ENCODE data around the gene SCN7A. TPM values are rescaled to one million over a fixed set of nuclear protein-coding genes. Genes with fewer than 3 reads are reported as not detected.

The SCN7A gene
- total RNA-seq, 2 experiments from 2014 or later = not detected

- Histone ChIP-seq H4K20me1 (ENCODE audit: insufficient read depth, low read length) (no peaks in the 10 kb centered on the region), H2AFZ (ENCODE audit: low read length) (no peak overlapping the region), H3K9me3 (ENCODE audit: low read length) (no peaks in the 10 kb centered on the region), H3K36me3 (ENCODE audit: insufficient read depth, low read length) (no peaks in the 10 kb centered on the region), H3K4me1 (ENCODE audit: insufficient read depth, low read length, poor library complexity, severe bottlenecking) (no peaks in the 10 kb centered on the region), H3K27ac (ENCODE audit: low read depth, low read length, poor library complexity, severe bottlenecking) (no peak overlapping the region), H3K4me2 (ENCODE audit: low read length) (no peak overlapping the region), H3K79me2 (ENCODE audit: insufficient read depth, low read depth, low read length) (no peaks in the 10 kb centered on the region), H3K9me2 (ENCODE audit: insufficient read depth, low read length) (no peaks in the 10 kb centered on the region), H3K4me3 (ENCODE audit: low read depth, low read length, poor library complexity, severe bottlenecking) (no peak overlapping the region)
- POLR2A ChIA-PET = interaction anchor here (1.1 kb wide), 1 partner anchor 12 kb away, joined by 4 read pairs; no protein-coding TSS in a partner anchor
- TF ChIP-seq EZH2phosphoT487 (IDR thresholded peaks at IDR 0.05; ENCODE audit: borderline replicate concordance, low read depth, low read length) = no peak
- TF ChIP-seq, protein P1, sequence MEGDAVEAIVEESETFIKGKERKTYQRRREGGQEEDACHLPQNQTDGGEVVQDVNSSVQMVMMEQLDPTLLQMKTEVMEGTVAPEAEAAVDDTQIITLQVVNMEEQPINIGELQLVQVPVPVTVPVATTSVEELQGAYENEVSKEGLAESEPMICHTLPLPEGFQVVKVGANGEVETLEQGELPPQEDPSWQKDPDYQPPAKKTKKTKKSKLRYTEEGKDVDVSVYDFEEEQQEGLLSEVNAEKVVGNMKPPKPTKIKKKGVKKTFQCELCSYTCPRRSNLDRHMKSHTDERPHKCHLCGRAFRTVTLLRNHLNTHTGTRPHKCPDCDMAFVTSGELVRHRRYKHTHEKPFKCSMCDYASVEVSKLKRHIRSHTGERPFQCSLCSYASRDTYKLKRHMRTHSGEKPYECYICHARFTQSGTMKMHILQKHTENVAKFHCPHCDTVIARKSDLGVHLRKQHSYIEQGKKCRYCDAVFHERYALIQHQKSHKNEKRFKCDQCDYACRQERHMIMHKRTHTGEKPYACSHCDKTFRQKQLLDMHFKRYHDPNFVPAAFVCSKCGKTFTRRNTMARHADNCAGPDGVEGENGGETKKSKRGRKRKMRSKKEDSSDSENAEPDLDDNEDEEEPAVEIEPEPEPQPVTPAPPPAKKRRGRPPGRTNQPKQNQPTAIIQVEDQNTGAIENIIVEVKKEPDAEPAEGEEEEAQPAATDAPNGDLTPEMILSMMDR (conservative IDR thresholded peaks at IDR 0.05; ENCODE audit: low read length) = no peak
- intact Hi-C loops (cut with micrococcal nuclease; ENCODE audit: unreplicated experiment) = no loop called here
- BruUV-seq (replicated peaks) = no TSS peak
- DNase-seq (ENCODE audit: low spot score) = no peak
- CTCF ChIA-PET (ENCODE audit: unreplicated experiment) = no interaction called here
Measured at GRCh38 chr2:166405569-166405926, 88.5 kb downstream of the SCN7A start.

DNA sequence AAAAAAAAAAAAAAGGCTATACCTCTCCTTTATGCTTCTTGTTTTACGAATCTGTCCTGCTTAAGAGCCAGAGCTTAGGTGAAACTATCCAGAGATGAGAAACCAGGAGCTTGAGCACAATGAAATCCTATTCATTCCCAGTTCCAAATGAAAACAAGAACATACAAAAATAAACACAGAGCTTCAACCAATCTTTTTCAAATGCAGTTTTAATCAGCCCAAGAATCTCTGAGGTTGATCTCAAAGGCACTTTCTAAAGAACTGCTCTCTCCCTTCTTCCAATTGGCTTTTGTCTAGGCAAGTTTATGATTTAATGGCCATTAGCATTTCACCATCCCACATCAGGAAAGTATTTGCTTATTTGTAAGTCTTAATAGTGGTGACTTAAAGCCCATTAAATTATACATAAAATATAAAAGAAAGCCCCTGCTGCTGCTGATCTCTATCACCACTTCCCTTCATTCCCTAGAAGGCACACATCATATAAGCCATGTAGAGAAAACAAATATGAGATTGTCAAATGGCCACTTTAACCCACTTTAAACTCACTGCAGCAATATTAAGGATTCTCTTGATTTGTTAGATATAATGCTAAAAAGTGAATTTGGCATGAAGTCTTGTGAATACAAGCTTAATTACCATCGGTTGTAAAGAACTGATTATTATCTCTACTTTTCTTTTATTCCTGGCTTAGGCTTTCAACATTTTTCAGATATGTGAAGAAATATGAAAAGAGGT lies 89.0 kb downstream of the SCN7A start:
- POLR2A ChIA-PET = interaction anchor here (1.1 kb wide), 1 partner anchor 11 kb away, joined by 4 read pairs; no protein-coding TSS in a partner anchor
- no peak overlapping the region for H3K27ac ChIP-seq (ENCODE audit: low read depth, low read length, poor library complexity, severe bottlenecking)
- no peaks in the 10 kb centered on the region for H3K36me3 ChIP-seq (ENCODE audit: insufficient read depth, low read length)
- no peaks in the 10 kb centered on the region for H3K9me2 ChIP-seq (ENCODE audit: insufficient read depth, low read length)
- CTCF ChIA-PET (ENCODE audit: unreplicated experiment) = no interaction called here
- no peaks in the 10 kb centered on the region for H3K9me3 ChIP-seq (ENCODE audit: low read length)
- DNase-seq (ENCODE audit: low spot score) = no peak
- H3K4me2 ChIP-seq (ENCODE audit: low read length) = no peak overlapping the region
- no peak overlapping the region for H3K4me3 ChIP-seq (ENCODE audit: low read depth, low read length, poor library complexity, severe bottlenecking)
- H3K4me1 ChIP-seq (ENCODE audit: insufficient read depth, low read length, poor library complexity, severe bottlenecking) = no peaks in the 10 kb centered on the region
- H4K20me1 ChIP-seq (ENCODE audit: insufficient read depth, low read length) = no peaks in the 10 kb centered on the region
- no peaks in the 10 kb centered on the region for H3K79me2 ChIP-seq (ENCODE audit: insufficient read depth, low read depth, low read length)
- BruUV-seq (replicated peaks) = no TSS peak
- H2AFZ ChIP-seq (ENCODE audit: low read length) = no peak overlapping the region
- TF ChIP-seq, protein P1 (conservative IDR thresholded peaks at IDR 0.05; ENCODE audit: low read length) = no peak
- no peak for TF ChIP-seq EZH2phosphoT487 (IDR thresholded peaks at IDR 0.05; ENCODE audit: borderline replicate concordance, low read depth, low read length)
- intact Hi-C loops (cut with micrococcal nuclease; ENCODE audit: unreplicated experiment) = no loop called here

- Histone ChIP-seq H3K27ac (ENCODE audit: low read depth, low read length, poor library complexity, severe bottlenecking) (no peak overlapping the region), H3K79me2 (ENCODE audit: insufficient read depth, low read depth, low read length) (no peaks in the 10 kb centered on the region), H3K36me3 (ENCODE audit: insufficient read depth, low read length) (no peaks in the 10 kb centered on the region), H3K4me1 (ENCODE audit: insufficient read depth, low read length, poor library complexity, severe bottlenecking) (no peaks in the 10 kb centered on the region), H3K9me2 (ENCODE audit: insufficient read depth, low read length) (no peaks in the 10 kb centered on the region), H3K4me2 (ENCODE audit: low read length) (no peak overlapping the region), H2AFZ (ENCODE audit: low read length) (no peak overlapping the region), H4K20me1 (ENCODE audit: insufficient read depth, low read length) (no peaks in the 10 kb centered on the region), H3K4me3 (ENCODE audit: low read depth, low read length, poor library complexity, severe bottlenecking) (no peak overlapping the region), H3K9me3 (ENCODE audit: low read length) (no peaks in the 10 kb centered on the region)
- no TSS peak for BruUV-seq (replicated peaks)
- DNase-seq (ENCODE audit: low spot score) = no peak
- CTCF ChIA-PET (ENCODE audit: unreplicated experiment) = no interaction called here
- intact Hi-C loops (cut with micrococcal nuclease; ENCODE audit: unreplicated experiment) = no loop called here
- POLR2A ChIA-PET = interaction anchor here (0.7 to 1.5 kb wide), 3 partner anchors 9 to 1266 kb away, joined by 3 to 4 read pairs (median 3); no protein-coding TSS in a partner anchor
- no peak for TF ChIP-seq EZH2phosphoT487 (IDR thresholded peaks at IDR 0.05; ENCODE audit: borderline replicate concordance, low read depth, low read length)
- TF ChIP-seq, protein P1 (conservative IDR thresholded peaks at IDR 0.05; ENCODE audit: low read length) = no peak
Measured at GRCh38 chr2:166394245-166394644, 99.8 kb downstream of the SCN7A start.

Data from OCI-LY7 (cell line).